Measurements from ENCODE around the gene ARPC1B.
"Not testable (repeated sequence)": the region's sequence is repeated elsewhere in the genome, so short reads cannot be mapped to it uniquely, and the experiment has no call there.

Gene ARPC1B

GRCh38 chr7:99369767-99370391 lies 4.7 kb upstream of the ARPC1B start:
- DNase-seq = no peak

- DNase-seq = no peak
These were observed 3.1 kb upstream of the ARPC1B start for GRCh38 chr7:99371376-99371920.

GRCh38 chr7:99372275-99373090 lies 2.0 kb upstream of the ARPC1B start:
- DNase-seq = no peak

- DNase-seq = no peak
These were observed 1.2 kb upstream of the ARPC1B start for GRCh38 chr7:99373091-99374066.

- peak; percentile 13 for DNase-seq
These were observed 709 bp downstream of the ARPC1B start for GRCh38 chr7:99375070-99375807.

- no peak for DNase-seq
These were observed 4.6 kb downstream of the ARPC1B start for GRCh38 chr7:99379043-99379577.

- not testable (repeated sequence) for DNase-seq
These were observed 5.1 kb downstream of the ARPC1B start for GRCh38 chr7:99379693-99380031.

GRCh38 chr7:99380032-99380822 lies 5.7 kb downstream of the ARPC1B start:
- no peak for DNase-seq

GRCh38 chr7:99380823-99381663 lies 6.5 kb downstream of the ARPC1B start:
- DNase-seq = no peak

GRCh38 chr7:99381664-99382075 lies 7.1 kb downstream of the ARPC1B start:
- no peak for DNase-seq

GRCh38 chr7:99383203-99383602 lies 8.7 kb downstream of the ARPC1B start:
- no peak for DNase-seq

GRCh38 chr7:99383791-99384370 lies 9.4 kb downstream of the ARPC1B start:
- DNase-seq = no peak

- DNase-seq = no peak
These were observed 10.0 kb downstream of the ARPC1B start for GRCh38 chr7:99384523-99384922.

- DNase-seq = no peak
These were observed 11.0 kb downstream of the ARPC1B start for GRCh38 chr7:99385564-99385963.

- no peak for DNase-seq
These were observed 12.2 kb downstream of the ARPC1B start for GRCh38 chr7:99386584-99387238.

- not testable (repeated sequence) for DNase-seq
These were observed 12.7 kb downstream of the ARPC1B start for GRCh38 chr7:99387239-99387635.

- no peak for DNase-seq
These were observed 13.4 kb downstream of the ARPC1B start for GRCh38 chr7:99387912-99388311.

GRCh38 chr7:99389772-99390171 lies 15.2 kb downstream of the ARPC1B start:
- no peak for DNase-seq

GRCh38 chr7:99390941-99391602 lies 16.5 kb downstream of the ARPC1B start:
- DNase-seq = no peak
